HL-60 (cell line): ENCODE results near the gene NEK8.

Experiments
- CTCF ChIP-seq: IDR thresholded peaks from one replicate; pipeline ENCODE4 v1.5.1; 2011; ENCODE audit warnings: low read length, control low read depth, inconsistent platforms; ENCODE audit not compliant: insufficient read depth
- GABPA ChIP-seq: IDR thresholded peaks from 2 replicates; pipeline ENCODE4 v1.6.1; 2012; ENCODE audit warnings: low read depth
- POLR2AphosphoS5 ChIP-seq: IDR thresholded peaks from 2 replicates; pipeline ENCODE4 v1.6.1; 2012; ENCODE audit warnings: low read depth

DNA sequence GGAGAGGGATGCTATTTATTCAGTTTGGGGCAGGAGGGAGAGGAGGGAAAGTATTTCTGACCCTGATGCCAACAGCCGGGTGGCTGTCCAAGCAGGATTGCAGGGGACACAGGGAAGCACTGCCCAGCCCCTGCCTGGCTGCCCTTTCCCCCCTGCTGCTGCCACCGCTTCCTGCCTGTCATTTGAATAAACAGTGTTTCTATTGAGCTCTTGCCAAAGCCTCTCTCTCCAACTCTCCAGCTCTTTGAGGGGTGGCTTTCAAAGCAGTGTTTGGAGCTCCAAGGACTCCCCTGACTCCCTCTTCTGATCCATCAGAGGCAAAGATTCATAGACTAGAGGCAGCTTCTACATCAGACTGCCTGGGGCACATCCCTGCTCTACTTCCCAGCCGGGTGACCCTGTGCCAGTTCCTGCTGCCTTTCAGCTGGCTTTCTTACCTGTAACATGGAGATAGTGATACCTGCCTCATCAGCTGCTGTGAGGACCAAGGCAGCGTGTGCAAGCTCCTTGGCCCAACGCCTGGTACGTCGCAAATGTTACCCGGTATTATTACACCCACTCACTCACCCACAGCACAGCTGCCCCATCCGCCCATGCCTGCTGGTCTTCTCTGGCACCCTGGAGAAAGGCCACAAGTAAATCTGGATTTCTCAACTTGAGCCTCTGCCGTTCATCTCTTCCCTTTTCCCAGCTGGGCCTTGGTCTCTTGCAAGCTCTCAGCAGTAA lies 26.4 kb upstream of the NEK8 start:
- TF ChIP-seq POLR2AphosphoS5: no peak
- TF ChIP-seq CTCF: no peak
- TF ChIP-seq GABPA: no peak
